HFF-Myc (cell line): ENCODE data around the gene AKR1C8.
"Not testable (repeated sequence)": the region's sequence is repeated elsewhere in the genome, so short reads cannot be mapped to it uniquely, and the experiment has no call there.

Source experiments
- DNase-seq: peaks from one replicate; pipeline ENCODE4 v3.0.0-alpha.2; 2011; ENCODE audit warnings: low read depth; ENCODE audit errors: extremely low read depth
- H3K4me3 ChIP-seq: replicated peaks from 2 replicates; pipeline ENCODE4 v1.5.1; 2011; ENCODE audit warnings: low read depth, mild to moderate bottlenecking, control low read depth, low read length
- CTCF ChIP-seq: IDR thresholded peaks from 2 replicates; pipeline ENCODE4 v1.5.1; 2012; ENCODE audit warnings: mild to moderate bottlenecking, low read depth, low read length, control low read depth; ENCODE audit errors: missing control alignments

AKR1C8 gene

GRCh38 chr10:5125315-5126044, 59.5 kb downstream of the AKR1C8 start:
- TF ChIP-seq CTCF: no peak
- no peak overlapping the region for H3K4me3 ChIP-seq
- DNase-seq: no peak

DNA sequence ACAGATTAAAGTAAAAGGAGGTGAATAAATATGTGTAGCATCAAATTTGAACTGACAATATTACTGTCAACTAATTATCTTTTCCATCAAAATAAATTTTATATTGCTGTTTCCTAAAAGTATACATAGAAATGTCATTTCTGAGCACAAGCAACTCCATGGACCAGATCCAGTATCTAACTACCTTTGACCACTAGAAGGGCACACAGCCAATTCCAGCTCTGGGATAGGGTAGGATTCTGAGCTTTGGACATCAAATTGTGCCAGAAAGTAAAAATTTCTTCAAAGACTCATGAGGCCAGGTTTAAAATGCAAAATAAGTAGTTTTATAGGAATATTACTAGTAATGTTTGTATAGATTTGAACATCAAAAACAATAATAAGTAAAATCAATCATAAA, 61.1 kb downstream of the AKR1C8 start:
- TF ChIP-seq CTCF: no peak
- no peak overlapping the region for H3K4me3 ChIP-seq
- DNase-seq: no peak

GRCh38 chr10:5119997-5120396, 65.0 kb downstream of the AKR1C8 start:
- DNase-seq: not testable (repeated sequence)

DNA sequence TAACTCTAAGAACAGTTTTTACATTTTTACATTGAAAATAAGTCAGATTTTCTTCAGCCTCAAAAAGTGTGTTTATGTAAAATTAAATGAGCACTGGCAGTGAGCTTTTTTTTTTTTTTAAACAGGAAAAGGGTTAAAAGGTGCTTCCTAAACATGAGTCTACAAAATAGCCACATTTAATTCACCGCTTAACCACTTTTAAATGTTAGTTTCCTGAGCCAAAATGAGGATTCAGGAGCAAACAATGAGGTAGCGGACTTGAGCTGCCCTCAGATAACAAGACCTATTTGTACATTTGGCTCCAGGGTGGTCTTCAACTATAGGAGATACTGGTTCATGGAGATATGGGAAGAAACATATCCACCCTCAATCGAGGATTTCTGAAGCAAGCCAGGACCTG, 67.9 kb downstream of the AKR1C8 start:
- no peak overlapping the region for H3K4me3 ChIP-seq
- no peak for DNase-seq
- TF ChIP-seq CTCF: no peak

More at GRCh38 chr10:5119997-5120396, 65.0 kb downstream of the AKR1C8 start:
- not testable (repeated sequence) for H3K4me3 ChIP-seq

DNA sequence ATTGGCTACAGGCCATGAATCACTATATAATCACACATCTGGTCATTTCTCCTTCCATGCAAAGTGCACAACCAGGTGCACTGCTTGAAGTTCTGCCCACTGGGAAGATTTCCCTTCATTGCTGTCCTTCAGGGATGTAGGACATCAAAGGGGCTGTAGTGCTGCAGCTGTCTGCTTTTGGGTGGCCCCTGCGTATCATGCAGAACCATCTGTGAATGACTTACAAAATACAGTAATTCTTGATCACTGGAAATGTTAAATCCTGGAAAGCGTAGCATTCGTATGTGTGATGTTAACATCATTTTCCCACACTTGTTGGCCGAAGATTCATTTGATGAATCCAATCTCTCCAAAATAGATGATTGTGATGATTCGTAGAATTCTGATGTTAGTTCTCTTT, 68.3 kb downstream of the AKR1C8 start:
- no peak for DNase-seq
- no peak overlapping the region for H3K4me3 ChIP-seq
- no peak for TF ChIP-seq CTCF

- H3K4me3 ChIP-seq, DNase-seq: not testable (repeated sequence)
Measured at GRCh38 chr10:5109861-5110260, 75.1 kb downstream of the AKR1C8 start.

DNA sequence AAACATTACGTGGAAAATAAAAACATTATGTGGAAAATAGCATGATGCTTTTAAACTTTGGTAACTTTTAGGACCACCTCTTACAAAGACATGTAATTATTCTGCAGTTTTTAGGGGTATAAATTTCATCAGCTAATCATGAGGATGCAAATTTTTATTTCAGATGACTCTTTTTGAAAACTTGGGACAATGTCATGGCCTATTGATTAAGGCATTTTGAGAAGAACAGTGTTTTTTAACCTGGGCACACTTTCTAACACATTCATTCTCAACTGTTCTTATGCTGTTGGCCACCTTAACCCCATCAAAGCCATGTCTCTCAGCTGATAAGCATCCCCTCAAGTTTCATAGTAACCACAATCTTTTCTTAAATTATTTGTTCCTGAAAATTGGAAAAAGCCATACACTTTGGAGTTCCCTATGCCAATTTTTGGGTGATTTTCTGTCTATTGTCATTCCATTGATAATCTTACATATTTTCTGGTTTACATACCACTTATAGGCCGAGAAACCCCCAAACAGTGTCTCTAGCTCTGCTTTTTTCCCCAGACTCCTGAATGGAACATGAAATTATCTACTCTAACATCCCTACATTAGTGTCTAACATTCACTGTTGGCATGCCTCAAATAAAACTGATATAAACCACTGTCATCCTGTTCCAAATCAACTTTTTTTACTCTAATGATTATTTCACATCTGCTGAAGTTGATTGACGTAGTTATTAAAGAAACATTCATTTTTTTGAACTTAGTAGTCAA, 76.1 kb downstream of the AKR1C8 start:
- DNase-seq: no peak
- TF ChIP-seq CTCF: no peak

More for the DNA sequence above, 76.1 kb downstream of the AKR1C8 start:
- H3K4me3 ChIP-seq: no peak overlapping the region
